Glutamatergic neuron (in vitro differentiated cells): ENCODE results near the gene TMEM167B. TPM values are rescaled to one million over a fixed set of nuclear protein-coding genes. Genes with fewer than 3 reads are reported as not detected.

Source experiments
- DNase-seq: peaks from one replicate; pipeline ENCODE4 v3.0.0; 2022
- H3K27ac Mint-ChIP-seq: one replicate; pipeline ENCODE4 v1.8.0; 2020; ENCODE audit warnings: mild to moderate bottlenecking, mixed read lengths, inconsistent platforms; ENCODE audit not compliant: unreplicated experiment
- H3K27me3 Mint-ChIP-seq: one replicate; pipeline ENCODE4 v1.8.0; 2020; ENCODE audit warnings: mild to moderate bottlenecking, moderate library complexity, mixed read lengths, inconsistent platforms; ENCODE audit not compliant: unreplicated experiment
- H3K36me3 Mint-ChIP-seq: one replicate; pipeline ENCODE4 v1.8.0; 2020; ENCODE audit warnings: mild to moderate bottlenecking, mixed read lengths, inconsistent platforms; ENCODE audit not compliant: unreplicated experiment
- H3K4me1 Mint-ChIP-seq: one replicate; pipeline ENCODE4 v1.8.0; 2020; ENCODE audit warnings: mild to moderate bottlenecking, low read depth, mixed read lengths, inconsistent platforms; ENCODE audit not compliant: unreplicated experiment
- H3K4me3 Mint-ChIP-seq: one replicate; pipeline ENCODE4 v1.8.0; 2020; ENCODE audit warnings: mild to moderate bottlenecking, mixed read lengths, inconsistent platforms; ENCODE audit not compliant: unreplicated experiment
- H3K9me3 Mint-ChIP-seq: one replicate; pipeline ENCODE4 v1.8.0; 2020; ENCODE audit warnings: mild to moderate bottlenecking, moderate library complexity, mixed read lengths, inconsistent platforms; ENCODE audit not compliant: unreplicated experiment
- CTCF ChIP-seq: fragments of 200-600 bp; sonication (generic); IDR thresholded peaks from one replicate; pipeline ENCODE4 v1.5.0; 2021; ENCODE audit not compliant: partially characterized antibody, unreplicated experiment
- total RNA-seq: library from RNA; stranded (reverse); fragmentation: NEBNext Ultra II Directional; extraction: Animal tissue kit (Norgen Biotek cat#: 25700); gene quantifications from one replicate; pipeline ENCODE4 v1.2.1, GENCODE V29; 2021; ENCODE audit not compliant: unreplicated experiment

Gene TMEM167B
- total RNA-seq, 1 donor from 2014 or later = 30.8 TPM

GRCh38 chr1:109089242-109090015, 1.1 kb upstream of the TMEM167B start:
- Mint-ChIP-seq H3K4me1 (peaks cover 16% of the 10 kb centered on the region), H3K9me3 (no peaks in the 10 kb centered on the region), H3K4me3 (peak overlapping the region; percentile 93), H3K27ac (peak overlapping the region; percentile 92), H3K27me3 (no peaks in the 10 kb centered on the region), H3K36me3 (no peaks in the 10 kb centered on the region)
- peak; percentile 82 for DNase-seq
- peak; percentile 31 for TF ChIP-seq CTCF

GRCh38 chr1:109091078-109091838, 694 bp downstream of the TMEM167B start:
- H3K27me3 Mint-ChIP-seq = no peaks in the 10 kb centered on the region
- H3K4me1 Mint-ChIP-seq = peaks cover 16% of the 10 kb centered on the region
- H3K27ac Mint-ChIP-seq = peak overlapping the region; percentile 91
- no peaks in the 10 kb centered on the region for H3K36me3 Mint-ChIP-seq
- no peaks in the 10 kb centered on the region for H3K9me3 Mint-ChIP-seq
- DNase-seq = no peak
- H3K4me3 Mint-ChIP-seq = peak overlapping the region; percentile 93
- TF ChIP-seq CTCF = no peak

- Mint-ChIP-seq H3K27ac (peak overlapping the region; percentile 91), H3K36me3 (no peaks in the 10 kb centered on the region), H3K27me3 (no peaks in the 10 kb centered on the region), H3K4me1 (peaks cover 16% of the 10 kb centered on the region), H3K9me3 (no peaks in the 10 kb centered on the region), H3K4me3 (peak overlapping the region; percentile 93)
- no peak for DNase-seq
- no peak for TF ChIP-seq CTCF
Observed at GRCh38 chr1:109091839-109092193, 1.3 kb downstream of the TMEM167B start.

- H3K27ac Mint-ChIP-seq = no peak overlapping the region
- no peaks in the 10 kb centered on the region for H3K9me3 Mint-ChIP-seq
- no peak for DNase-seq
- no peaks in the 10 kb centered on the region for H3K27me3 Mint-ChIP-seq
- peaks cover 15% of the 10 kb centered on the region for H3K4me1 Mint-ChIP-seq
- H3K36me3 Mint-ChIP-seq = no peaks in the 10 kb centered on the region
- TF ChIP-seq CTCF = no peak
- no peak overlapping the region for H3K4me3 Mint-ChIP-seq
Observed at GRCh38 chr1:109094377-109094803, 3.8 kb downstream of the TMEM167B start.

GRCh38 chr1:109094871-109095270, 4.3 kb downstream of the TMEM167B start:
- Mint-ChIP-seq H3K4me1 (peaks cover 13% of the 10 kb centered on the region), H3K36me3 (no peaks in the 10 kb centered on the region), H3K9me3 (no peaks in the 10 kb centered on the region), H3K27me3 (peaks cover under 1% of the 10 kb centered on the region), H3K27ac (no peak overlapping the region), H3K4me3 (no peak overlapping the region)
- no peak for TF ChIP-seq CTCF
- DNase-seq = no peak
